ENCODE measurements around the gene MDP1.

DNA sequence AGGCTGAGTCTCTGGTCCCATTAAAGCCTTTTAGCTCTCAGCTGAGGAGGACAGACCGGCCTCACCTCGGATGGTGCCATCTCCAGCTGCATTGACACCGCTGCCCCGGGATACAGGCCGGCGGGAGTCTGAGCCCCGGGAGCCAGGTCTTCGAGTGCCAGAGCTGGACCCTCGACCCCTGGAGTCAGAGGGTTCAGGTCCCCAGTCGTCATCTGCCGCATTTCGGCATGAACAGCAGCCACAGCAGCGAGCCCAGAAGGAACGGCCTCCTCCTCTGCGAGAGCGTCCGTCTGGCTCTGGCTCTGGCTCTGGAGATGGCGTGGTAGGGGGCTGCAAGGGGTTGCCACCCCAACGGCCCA lies 46.1 kb upstream of the MDP1 start:
- TF ChIP-seq SUZ12 (IDR thresholded peaks at IDR 0.05; ENCODE audit: extremely low read depth, insufficient read depth, insufficient read length) (no peak), ZNF274 (IDR thresholded peaks at IDR 0.05; ENCODE audit: low read depth, low read length) (no peak)

Measured in NT2/D1 (cell line).